Duodenal mucosa (tissue), 2 donors: Measurements from ENCODE around the gene CNPY4.
A peak's percentile ranks its signal among the peaks of the same experiment; 100 is the strongest.

ENCODE experiments used
- H3K27ac ChIP-seq: one replicate; pipeline ENCODE4 v1.7.0; 2013; ENCODE audit warnings: low read depth, low read length
- H3K27me3 ChIP-seq, 2 donors: one replicate each; pipeline ENCODE4 v1.7.0; 2013; ENCODE audit warnings: low read length in 2 of 2, control low read depth in 1 of 2; ENCODE audit not compliant: insufficient read depth in 2 of 2, control insufficient read depth in 1 of 2
- H3K36me3 ChIP-seq, 2 donors: one replicate each; pipeline ENCODE4 v1.7.0; 2013; ENCODE audit warnings: low read length in 2 of 2, control low read depth in 1 of 2; ENCODE audit not compliant: insufficient read depth in 2 of 2, control insufficient read depth in 1 of 2
- H3K4me1 ChIP-seq, 2 donors: one replicate each; pipeline ENCODE4 v1.7.0; 2013; ENCODE audit warnings: low read length in 2 of 2, control low read depth in 1 of 2; ENCODE audit not compliant: insufficient read depth in 2 of 2, control insufficient read depth in 1 of 2
- H3K4me3 ChIP-seq, 2 donors: one replicate each; pipeline ENCODE4 v1.7.0; 2013; ENCODE audit warnings: low read length in 2 of 2, low read depth in 1 of 2
- H3K9ac ChIP-seq, 2 donors: one replicate each; pipeline ENCODE4 v1.7.0; 2013; ENCODE audit warnings: low read length in 2 of 2, low read depth in 1 of 2
- H3K9me3 ChIP-seq, 2 donors: one replicate each; pipeline ENCODE4 v1.7.0; 2013; ENCODE audit warnings: low read length in 2 of 2, control low read depth in 1 of 2; ENCODE audit not compliant: control insufficient read depth in 1 of 2

CNPY4 gene

GRCh38 chr7:100101016-100101862 lies 18.2 kb upstream of the CNPY4 start, which contains the start of the genes AP4M1 and MCM7:
AP4M1 (plus strand) TSS chr7:100101643; CDS start chr7:100101715, 72 bp downstream.
MCM7 (minus strand) TSS chr7:100101397; CDS start chr7:100101294, 103 bp downstream.
- H3K9ac ChIP-seq, result peak within 1 kb of the TSS; percentile 69 to 77
- H3K27me3 ChIP-seq, result no peaks in the 10 kb centered on the region
- peaks cover 12 to 18% of the 10 kb centered on the region in 2 donors for H3K4me1 ChIP-seq
- H3K36me3 ChIP-seq, result peaks cover 27 to 59% of the 10 kb centered on the region in 2 donors
- H3K4me3 ChIP-seq, result peak within 1 kb of the TSS; percentile 86 to 90
- H3K9me3 ChIP-seq, result no peaks in the 10 kb centered on the region
- peak within 1 kb of the TSS; percentile 87 for H3K27ac ChIP-seq

GRCh38 chr7:100102950-100103840 lies 16.2 kb upstream of the CNPY4 start:
- no peaks in the 10 kb centered on the region for H3K9me3 ChIP-seq
- H3K9ac ChIP-seq, result no peak overlapping the region
- H3K27ac ChIP-seq, result no peak overlapping the region
- H3K36me3 ChIP-seq, result peaks cover 13 to 60% of the 10 kb centered on the region in 2 donors
- peaks cover 12 to 18% of the 10 kb centered on the region in 2 donors for H3K4me1 ChIP-seq
- H3K27me3 ChIP-seq, result no peaks in the 10 kb centered on the region
- no peak overlapping the region for H3K4me3 ChIP-seq

- H3K27ac ChIP-seq, result no peak overlapping the region
- peaks cover 5 to 7% of the 10 kb centered on the region in 2 donors for H3K4me1 ChIP-seq
- peaks cover 9 to 63% of the 10 kb centered on the region in 2 donors for H3K36me3 ChIP-seq
- no peak overlapping the region for H3K4me3 ChIP-seq
- no peaks in the 10 kb centered on the region for H3K27me3 ChIP-seq
- H3K9me3 ChIP-seq, result no peaks in the 10 kb centered on the region
- H3K9ac ChIP-seq, result no peak overlapping the region
Observed at GRCh38 chr7:100105534-100105933, 13.9 kb upstream of the CNPY4 start.

- Histone ChIP-seq H3K36me3 (peaks cover 9 to 73% of the 10 kb centered on the region in 2 donors), H3K4me1 (peaks cover 5 to 7% of the 10 kb centered on the region in 2 donors), H3K9ac (no peak overlapping the region), H3K27ac (no peak overlapping the region), H3K9me3 (no peaks in the 10 kb centered on the region), H3K4me3 (no peak overlapping the region), H3K27me3 (no peaks in the 10 kb centered on the region)
Observed at GRCh38 chr7:100106633-100107032, 12.8 kb upstream of the CNPY4 start.

- Histone ChIP-seq H3K36me3 (peaks cover 9 to 75% of the 10 kb centered on the region in 2 donors), H3K27ac (no peak overlapping the region), H3K27me3 (no peaks in the 10 kb centered on the region), H3K4me3 (no peak overlapping the region), H3K9me3 (no peaks in the 10 kb centered on the region), H3K4me1 (peaks cover 5% of the 10 kb centered on the region in 2 donors), H3K9ac (no peak overlapping the region)
Observed at GRCh38 chr7:100107125-100107737, 12.2 kb upstream of the CNPY4 start.

GRCh38 chr7:100107890-100108289 lies 11.5 kb upstream of the CNPY4 start:
- Histone ChIP-seq H3K4me3 (no peak overlapping the region), H3K9ac (no peak overlapping the region), H3K4me1 (no peaks in the 10 kb centered on the region), H3K36me3 (peaks cover 9 to 79% of the 10 kb centered on the region in 2 donors), H3K27me3 (no peaks in the 10 kb centered on the region), H3K9me3 (no peaks in the 10 kb centered on the region), H3K27ac (no peak overlapping the region)

- Histone ChIP-seq H3K9ac (no peak overlapping the region), H3K4me1 (no peaks in the 10 kb centered on the region), H3K27ac (no peak overlapping the region), H3K27me3 (no peaks in the 10 kb centered on the region), H3K36me3 (peaks cover 9 to 81% of the 10 kb centered on the region in 2 donors), H3K4me3 (no peak overlapping the region), H3K9me3 (no peaks in the 10 kb centered on the region)
Observed at GRCh38 chr7:100109521-100110163, 9.8 kb upstream of the CNPY4 start.

GRCh38 chr7:100111156-100111555 lies 8.3 kb upstream of the CNPY4 start:
- Histone ChIP-seq H3K27ac (no peak overlapping the region), H3K9me3 (no peaks in the 10 kb centered on the region), H3K9ac (no peak overlapping the region), H3K4me1 (no peaks in the 10 kb centered on the region), H3K4me3 (no peak overlapping the region), H3K36me3 (peaks cover 6 to 66% of the 10 kb centered on the region in 2 donors), H3K27me3 (no peaks in the 10 kb centered on the region)

GRCh38 chr7:100111914-100112313 lies 7.5 kb upstream of the CNPY4 start:
- Histone ChIP-seq H3K36me3 (peaks cover 5 to 60% of the 10 kb centered on the region in 2 donors), H3K27ac (no peak overlapping the region), H3K4me1 (no peaks in the 10 kb centered on the region), H3K9me3 (no peaks in the 10 kb centered on the region), H3K27me3 (no peaks in the 10 kb centered on the region), H3K9ac (no peak overlapping the region), H3K4me3 (no peak overlapping the region)
